Upper lobe of right lung (tissue), 1 donor: ENCODE results near the gene ITSN2. TPM values are rescaled to one million over a fixed set of nuclear protein-coding genes. Genes with fewer than 3 reads are reported as not detected.

ENCODE experiments used
- ATAC-seq: fragments of 200-7000 bp; cut with Tn5 transposase; one replicate; pipeline ENCODE4 v1.9.1; 2020; ENCODE audit warnings: mild to moderate bottlenecking, moderate library complexity
- DNase-seq: peaks from one replicate; pipeline ENCODE4 v3.0.0-alpha.2; 2020
- H3K27ac ChIP-seq: fragments of 200-600 bp; one replicate; pipeline ENCODE4 v1.8.0; 2022
- H3K27me3 ChIP-seq: fragments of 200-600 bp; one replicate; pipeline ENCODE4 v1.8.0; 2022; ENCODE audit warnings: mild to moderate bottlenecking
- H3K36me3 ChIP-seq: fragments of 200-600 bp; one replicate; pipeline ENCODE4 v1.8.0; 2022
- H3K4me1 ChIP-seq: fragments of 200-600 bp; one replicate; pipeline ENCODE4 v1.8.0; 2022
- H3K4me3 ChIP-seq: fragments of 200-600 bp; one replicate; pipeline ENCODE4 v1.8.0; 2022; ENCODE audit warnings: mild to moderate bottlenecking
- H3K9me3 ChIP-seq: fragments of 200-600 bp; one replicate; pipeline ENCODE4 v1.8.0; 2022
- intact Hi-C: fragments of 100-400 bp; cut with DNase I; formaldehyde crosslinking; loops from one replicate; pipeline ENCODE4 v1.11.0; 2022
- total RNA-seq: library from RNA; stranded (reverse); fragmentation: NEBNext Ultra II Directional; extraction: Animal tissue kit (Norgen Biotek cat#: 25700); gene quantifications from one replicate; pipeline ENCODE4 v1.2.1, GENCODE V29; 2021
- TF ChIP-seq, protein P1 (sequence below): fragments of 200-600 bp; IDR thresholded peaks from one replicate; pipeline ENCODE4 v1.8.0; 2022; ENCODE audit warnings: antibody characterized with exemption
- donor health status: DM: no; HTN: yes; CAD: no; lungs with severe emphysema.

The ITSN2 gene
- total RNA-seq, 1 donor from 2014 or later: 104 TPM

- peaks cover 35% of the 10 kb centered on the region for H3K4me1 ChIP-seq
- no peak overlapping the region for H3K4me3 ChIP-seq
- intact Hi-C loops: no loop called here
- DNase-seq (no peak), ATAC-seq (no peak)
- TF ChIP-seq, protein P1, sequence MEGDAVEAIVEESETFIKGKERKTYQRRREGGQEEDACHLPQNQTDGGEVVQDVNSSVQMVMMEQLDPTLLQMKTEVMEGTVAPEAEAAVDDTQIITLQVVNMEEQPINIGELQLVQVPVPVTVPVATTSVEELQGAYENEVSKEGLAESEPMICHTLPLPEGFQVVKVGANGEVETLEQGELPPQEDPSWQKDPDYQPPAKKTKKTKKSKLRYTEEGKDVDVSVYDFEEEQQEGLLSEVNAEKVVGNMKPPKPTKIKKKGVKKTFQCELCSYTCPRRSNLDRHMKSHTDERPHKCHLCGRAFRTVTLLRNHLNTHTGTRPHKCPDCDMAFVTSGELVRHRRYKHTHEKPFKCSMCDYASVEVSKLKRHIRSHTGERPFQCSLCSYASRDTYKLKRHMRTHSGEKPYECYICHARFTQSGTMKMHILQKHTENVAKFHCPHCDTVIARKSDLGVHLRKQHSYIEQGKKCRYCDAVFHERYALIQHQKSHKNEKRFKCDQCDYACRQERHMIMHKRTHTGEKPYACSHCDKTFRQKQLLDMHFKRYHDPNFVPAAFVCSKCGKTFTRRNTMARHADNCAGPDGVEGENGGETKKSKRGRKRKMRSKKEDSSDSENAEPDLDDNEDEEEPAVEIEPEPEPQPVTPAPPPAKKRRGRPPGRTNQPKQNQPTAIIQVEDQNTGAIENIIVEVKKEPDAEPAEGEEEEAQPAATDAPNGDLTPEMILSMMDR: no peak
- H3K36me3 ChIP-seq: no peaks in the 10 kb centered on the region
- H3K9me3 ChIP-seq: no peaks in the 10 kb centered on the region
- no peak overlapping the region for H3K27ac ChIP-seq
- no peaks in the 10 kb centered on the region for H3K27me3 ChIP-seq
Measured at GRCh38 chr2:24336811-24337210, 23.5 kb downstream of the ITSN2 start.

- DNase-seq (peak; percentile 68), ATAC-seq (peak; percentile 57)
- Histone ChIP-seq H3K9me3 (no peaks in the 10 kb centered on the region), H3K4me1 (peaks cover 34% of the 10 kb centered on the region), H3K27ac (no peak overlapping the region), H3K4me3 (no peak overlapping the region), H3K36me3 (no peaks in the 10 kb centered on the region), H3K27me3 (no peaks in the 10 kb centered on the region)
- intact Hi-C loops: no loop called here
- TF ChIP-seq, protein P1: no peak
Measured at GRCh38 chr2:24334245-24334633, 26.1 kb downstream of the ITSN2 start.

- TF ChIP-seq, protein P1: no peak
- DNase-seq (no peak), ATAC-seq (no peak)
- H3K27me3 ChIP-seq: no peaks in the 10 kb centered on the region
- H3K9me3 ChIP-seq: no peaks in the 10 kb centered on the region
- H3K4me3 ChIP-seq: no peak overlapping the region
- no peaks in the 10 kb centered on the region for H3K36me3 ChIP-seq
- H3K4me1 ChIP-seq: peaks cover 35% of the 10 kb centered on the region
- no peak overlapping the region for H3K27ac ChIP-seq
- intact Hi-C loops: no loop called here
Measured at GRCh38 chr2:24332791-24333540, 27.4 kb downstream of the ITSN2 start.

DNA sequence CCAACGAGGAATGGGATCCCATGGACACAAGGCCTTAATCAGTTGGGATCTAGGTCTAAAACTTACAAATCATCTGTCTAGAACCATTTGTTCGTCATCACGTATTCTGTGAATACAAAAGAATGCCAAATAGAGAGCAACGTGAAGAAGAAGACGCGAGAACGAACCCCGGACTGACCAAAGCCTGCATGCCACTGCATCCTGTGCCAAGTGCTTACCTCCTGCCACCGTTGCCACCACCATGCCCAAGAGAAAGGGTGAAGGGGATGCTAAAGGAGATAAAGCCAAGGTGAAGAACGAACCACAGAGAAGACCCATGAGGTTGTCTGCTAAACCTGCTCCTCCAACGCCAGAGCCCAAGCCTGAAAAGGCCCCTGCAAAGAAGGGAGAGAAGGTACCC, 30.2 kb downstream of the ITSN2 start:
- TF ChIP-seq, protein P1: no peak
- Histone ChIP-seq H3K4me3 (no peak overlapping the region), H3K4me1 (peaks cover 22% of the 10 kb centered on the region), H3K9me3 (no peaks in the 10 kb centered on the region), H3K27ac (no peak overlapping the region), H3K36me3 (peaks cover 2% of the 10 kb centered on the region), H3K27me3 (no peaks in the 10 kb centered on the region)
- ATAC-seq: no peak
- no peak for DNase-seq
- intact Hi-C loops: no loop called here

DNA sequence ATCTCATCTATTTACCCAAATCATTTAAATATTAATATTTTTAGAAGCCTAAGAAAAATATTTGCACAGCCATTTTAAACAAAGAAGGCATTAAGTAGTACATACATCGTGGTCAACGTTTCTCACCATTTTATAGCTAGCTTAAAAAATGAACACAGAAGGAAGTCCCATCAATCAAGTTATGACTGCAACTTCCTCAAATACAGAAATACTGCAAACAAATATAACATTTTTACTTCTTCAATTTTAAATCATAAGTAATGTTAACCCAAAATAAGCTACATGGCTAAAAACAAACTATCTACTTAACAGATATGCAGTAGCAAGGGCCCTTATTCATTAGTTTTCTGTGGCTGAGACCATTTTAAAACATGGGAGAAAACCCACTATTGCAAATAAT, 30.6 kb downstream of the ITSN2 start:
- H3K27me3 ChIP-seq: no peaks in the 10 kb centered on the region
- peaks cover 6% of the 10 kb centered on the region for H3K36me3 ChIP-seq
- no peak overlapping the region for H3K4me3 ChIP-seq
- intact Hi-C loops: no loop called here
- DNase-seq: no peak
- no peak for ATAC-seq
- TF ChIP-seq, protein P1: no peak
- H3K4me1 ChIP-seq: peaks cover 22% of the 10 kb centered on the region
- H3K9me3 ChIP-seq: no peaks in the 10 kb centered on the region
- H3K27ac ChIP-seq: no peak overlapping the region
